WTC11 (cell line): Measurements from ENCODE around the gene KHSRP. TPM values are rescaled to one million over a fixed set of nuclear protein-coding genes. Genes with fewer than 3 reads are reported as not detected.

Source experiments
- ATAC-seq: fragments of 200-7000 bp; cut with Tn5 transposase; 2 replicates; pipeline ENCODE4 v1.10.0; 2021; ENCODE audit warnings: mild to moderate bottlenecking, moderate library complexity
- CTCF ChIA-PET: fragments of 300-600 bp; sonication (Branson Sonifier 250); formaldehyde crosslinking; loops from one replicate; lab custom pipeline; 2021; ENCODE audit warnings: antibody characterized with exemption; lab: Charles Lee
- POLR2A ChIA-PET: fragments of 350-600 bp; sonication (Branson Sonifier 250); formaldehyde crosslinking; loops from one replicate; lab custom pipeline; 2021; ENCODE audit warnings: antibody characterized with exemption; lab: Charles Lee
- DNase-seq: peaks from one replicate; pipeline ENCODE4 v3.0.0; 2021; ENCODE audit warnings: low spot score
- H3K27ac Mint-ChIP-seq: 2 replicates; pipeline ENCODE4 v1.8.0; 2021; ENCODE audit warnings: mixed read lengths
- H3K27me3 Mint-ChIP-seq: 2 replicates; pipeline ENCODE4 v1.8.0; 2021; ENCODE audit warnings: low read depth, mild to moderate bottlenecking, moderate library complexity, mixed read lengths
- H3K36me3 Mint-ChIP-seq: 2 replicates; pipeline ENCODE4 v1.8.0; 2021; ENCODE audit warnings: mixed read lengths
- H3K4me1 Mint-ChIP-seq: 2 replicates; pipeline ENCODE4 v1.8.0; 2022; ENCODE audit warnings: mixed read lengths
- H3K4me3 Mint-ChIP-seq: 2 replicates; pipeline ENCODE4 v1.8.0; 2021; ENCODE audit warnings: mild to moderate bottlenecking, moderate library complexity, mixed read lengths
- H3K9me3 Mint-ChIP-seq: 2 replicates; pipeline ENCODE4 v1.8.0; 2021; ENCODE audit warnings: mixed read lengths
- ATF1 ChIP-seq: sonication (generic); formaldehyde crosslinking; IDR thresholded peaks from 2 replicates; pipeline ENCODE4 v1.8.1; 2023; ENCODE audit warnings: mild to moderate bottlenecking, moderate library complexity, missing genetic modification reagents
- ATF2 ChIP-seq: sonication (generic); formaldehyde crosslinking; IDR thresholded peaks from 2 replicates; pipeline ENCODE4 v1.8.1; 2022; ENCODE audit warnings: low read depth, missing genetic modification reagents, borderline replicate concordance
- CTCF ChIP-seq: fragments of 200-600 bp; IDR thresholded peaks from 2 replicates; pipeline ENCODE4 v1.8.0; 2022; ENCODE audit warnings: antibody characterized with exemption
- E2F1 ChIP-seq: sonication (generic); formaldehyde crosslinking; IDR thresholded peaks from 2 replicates; pipeline ENCODE4 v1.8.0; 2022; ENCODE audit warnings: mild to moderate bottlenecking, missing genetic modification reagents
- FOXJ3 ChIP-seq: sonication (generic); formaldehyde crosslinking; IDR thresholded peaks from 2 replicates; pipeline ENCODE4 v1.9.0; 2021; ENCODE audit warnings: missing genetic modification reagents, mild to moderate bottlenecking, borderline replicate concordance
- FOXP1 ChIP-seq: sonication (generic); formaldehyde crosslinking; IDR thresholded peaks from 2 replicates; pipeline ENCODE4 v1.8.0; 2022; ENCODE audit warnings: missing genetic modification reagents, mild to moderate bottlenecking, moderate library complexity, borderline replicate concordance
- FOXP4 ChIP-seq: sonication (generic); formaldehyde crosslinking; IDR thresholded peaks from 2 replicates; pipeline ENCODE4 v1.8.0; 2022; ENCODE audit warnings: mild to moderate bottlenecking, missing genetic modification reagents
- GABPB1 ChIP-seq: sonication (generic); formaldehyde crosslinking; IDR thresholded peaks from 2 replicates; pipeline ENCODE4 v1.8.1; 2023; ENCODE audit warnings: mild to moderate bottlenecking, missing genetic modification reagents
- HMGA2 ChIP-seq: fragments of 250-450 bp; sonication (Bioruptor Pico); IDR thresholded peaks from 2 replicates; pipeline ENCODE4 v1.4.0; 2021; ENCODE audit warnings: mild to moderate bottlenecking, moderate library complexity
- JUN ChIP-seq: sonication (generic); formaldehyde crosslinking; IDR thresholded peaks from 2 replicates; pipeline ENCODE4 v1.8.0; 2023; ENCODE audit warnings: mild to moderate bottlenecking, missing genetic modification reagents
- KAT7 ChIP-seq: sonication (generic); formaldehyde crosslinking; IDR thresholded peaks from 2 replicates; pipeline ENCODE4 v1.8.1; 2023; ENCODE audit warnings: missing genetic modification reagents, mild to moderate bottlenecking, borderline replicate concordance
- MLX ChIP-seq: sonication (generic); formaldehyde crosslinking; IDR thresholded peaks from 2 replicates; pipeline ENCODE4 v1.8.1; 2023; ENCODE audit warnings: mild to moderate bottlenecking, missing genetic modification reagents, moderate library complexity
- NR3C1 ChIP-seq: sonication (generic); formaldehyde crosslinking; conservative IDR thresholded peaks from 2 replicates; pipeline ENCODE4 v1.8.1; 2023; ENCODE audit warnings: low read depth, mild to moderate bottlenecking, missing genetic modification reagents
- PREB ChIP-seq: sonication (generic); formaldehyde crosslinking; IDR thresholded peaks from 2 replicates; pipeline ENCODE4 v1.8.1; 2022; ENCODE audit warnings: mild to moderate bottlenecking, missing genetic modification reagents, moderate library complexity, borderline replicate concordance
- SMAD3 ChIP-seq: sonication (generic); formaldehyde crosslinking; IDR thresholded peaks from 2 replicates; pipeline ENCODE4 v1.8.0; 2022; ENCODE audit warnings: missing genetic modification reagents, mild to moderate bottlenecking, borderline replicate concordance
- STAT6 ChIP-seq: sonication (generic); formaldehyde crosslinking; conservative IDR thresholded peaks from 2 replicates; pipeline ENCODE4 v1.8.1; 2023; ENCODE audit warnings: mild to moderate bottlenecking, low read depth, missing genetic modification reagents, moderate library complexity
- TEAD1 ChIP-seq: sonication (generic); formaldehyde crosslinking; IDR thresholded peaks from 2 replicates; pipeline ENCODE4 v1.8.0; 2022; ENCODE audit warnings: mild to moderate bottlenecking, missing genetic modification reagents
- USF2 ChIP-seq: sonication (generic); formaldehyde crosslinking; IDR thresholded peaks from 2 replicates; pipeline ENCODE4 v1.8.1; 2023; ENCODE audit warnings: mild to moderate bottlenecking, missing genetic modification reagents, moderate library complexity
- ZBTB21 ChIP-seq: sonication (generic); formaldehyde crosslinking; IDR thresholded peaks from 2 replicates; pipeline ENCODE4 v1.8.1; 2023; ENCODE audit warnings: mild to moderate bottlenecking, missing genetic modification reagents, borderline replicate concordance
- ZNF671 ChIP-seq: fragments of 250-450 bp; sonication (Bioruptor Pico); IDR thresholded peaks from 2 replicates; pipeline ENCODE4 v1.8.0; 2021; ENCODE audit warnings: mild to moderate bottlenecking
- ZSCAN18 ChIP-seq: fragments of 250-450 bp; sonication (Bioruptor Pico); IDR thresholded peaks from 2 replicates; pipeline ENCODE4 v2.1.2; 2022; ENCODE audit warnings: mild to moderate bottlenecking, moderate library complexity
- total RNA-seq: library from RNA; stranded (reverse); gene quantifications from 3 replicates; pipeline ENCODE4 v1.2.3, GENCODE V29; 2021

KHSRP gene
- total RNA-seq, 1 experiment from 2014 or later, result 572 TPM

- CTCF ChIA-PET, result interaction anchor here (0.8 to 4.0 kb wide), 15 partner anchors 12 to 491 kb away, joined by 3 to 18 read pairs (median 4); partner anchors contain the start of genes CLPP and KHSRP
- Mint-ChIP-seq H3K4me1 (peaks cover 17% of the 10 kb centered on the region), H3K27me3 (no peaks in the 10 kb centered on the region), H3K27ac (peak within 1 kb of the TSS; percentile 99), H3K4me3 (peak within 1 kb of the TSS; percentile 85), H3K36me3 (peaks cover 5% of the 10 kb centered on the region), H3K9me3 (no peaks in the 10 kb centered on the region)
- DNase-seq (peak; percentile 96), ATAC-seq (peak; percentile 74)
- POLR2A ChIA-PET, result interaction anchor here (0.6 to 1.9 kb wide), 11 partner anchors 9 to 395 kb away, joined by 3 to 11 read pairs (median 4); partner anchors contain the start of genes CLPP, GTF2F1, KHSRP and SH2D3A
- no peak for TF ChIP-seq NR3C1 (CRISPR knock-in tag)
- TF ChIP-seq CTCF, result no peak
- no peak for TF ChIP-seq USF2 (CRISPR knock-in tag)
- TF ChIP-seq JUN (CRISPR knock-in tag), result no peak
- TF ChIP-seq STAT6 (CRISPR knock-in tag), result no peak
- TF ChIP-seq TEAD1 (CRISPR knock-in tag), result peak; percentile 62; the same call in 1 of the 2 replicates
- TF ChIP-seq ZNF671 (CRISPR knock-in tag), result no peak
- TF ChIP-seq ZBTB21 (CRISPR knock-in tag), result 0 out of 2 replicates have a peak, but pooled peaks have one; percentile 61
- TF ChIP-seq SMAD3 (CRISPR knock-in tag), result no peak
- 0 out of 2 replicates have a peak, but pooled peaks have one; percentile 73 for TF ChIP-seq MLX (CRISPR knock-in tag)
- TF ChIP-seq E2F1 (CRISPR knock-in tag), result peak; percentile 60; the same call in 1 of the 2 replicates
- TF ChIP-seq PREB (CRISPR knock-in tag), result 0 out of 2 replicates have a peak, but pooled peaks have one; percentile 35
- no peak for TF ChIP-seq HMGA2 (CRISPR knock-in tag)
- 0 out of 2 replicates have a peak, but pooled peaks have one; percentile 75 for TF ChIP-seq FOXP1
- TF ChIP-seq ZSCAN18 (CRISPR knock-in tag), result no peak
- no peak for TF ChIP-seq FOXJ3 (CRISPR knock-in tag)
- no peak for TF ChIP-seq ATF2
- no peak; the same call in 1 of the 2 replicates for TF ChIP-seq FOXP4 (CRISPR knock-in tag)
- TF ChIP-seq ATF1 (CRISPR knock-in tag), result no peak
- peak; percentile 70; the same call in 1 of the 2 replicates for TF ChIP-seq KAT7 (CRISPR knock-in tag)
- 0 out of 2 replicates have a peak, but pooled peaks have one; percentile 18 for TF ChIP-seq GABPB1 (CRISPR knock-in tag)
These were observed 52.0 kb downstream of the KHSRP start, which contains the start of gene ALKBH7 for GRCh38 chr19:6372594-6373095. ALKBH7 (plus strand) TSS chr19:6372794; CDS start chr19:6372821, 27 bp downstream.
